HG02870 (cell line): ENCODE measurements around the gene C3orf20.

Source experiments
- ATAC-seq: cut with Tn5 transposase; IDR thresholded peaks from one replicate; pipeline ENCODE4 v1.9.1; 2021; ENCODE audit warnings: mild to moderate bottlenecking, moderate library complexity; ENCODE audit not compliant: unreplicated experiment

The C3orf20 gene

DNA sequence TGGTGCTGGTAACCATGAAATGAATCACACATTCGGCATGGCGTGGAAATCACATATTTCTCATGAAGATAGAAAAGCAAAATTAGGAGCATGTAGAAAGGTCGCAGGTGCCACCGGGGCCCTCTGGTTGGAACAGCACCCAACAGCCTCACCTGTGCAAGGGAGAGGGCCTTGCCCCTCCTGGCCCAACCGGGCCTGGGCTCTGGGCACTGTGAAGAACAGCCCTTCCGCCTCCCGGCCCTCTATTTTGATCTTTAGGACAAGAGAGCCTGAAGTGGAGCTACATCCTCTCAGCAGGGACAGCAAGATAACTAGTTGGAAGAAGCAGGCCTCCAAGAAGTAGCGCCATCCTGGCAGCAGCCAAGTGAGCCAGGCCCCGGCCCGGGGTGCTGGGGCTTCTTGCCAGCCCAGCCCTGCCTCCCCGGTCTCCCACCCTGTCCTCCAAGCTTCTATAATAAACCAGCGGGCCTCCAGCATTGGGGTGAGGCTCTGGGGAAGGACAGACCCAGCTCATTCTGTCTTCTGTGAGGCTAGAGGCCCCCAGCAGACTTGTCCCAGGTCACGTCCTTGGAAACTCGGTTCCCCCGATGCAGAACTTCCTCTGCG is 97.7 kb downstream of the C3orf20 start:
- no peak for ATAC-seq

DNA sequence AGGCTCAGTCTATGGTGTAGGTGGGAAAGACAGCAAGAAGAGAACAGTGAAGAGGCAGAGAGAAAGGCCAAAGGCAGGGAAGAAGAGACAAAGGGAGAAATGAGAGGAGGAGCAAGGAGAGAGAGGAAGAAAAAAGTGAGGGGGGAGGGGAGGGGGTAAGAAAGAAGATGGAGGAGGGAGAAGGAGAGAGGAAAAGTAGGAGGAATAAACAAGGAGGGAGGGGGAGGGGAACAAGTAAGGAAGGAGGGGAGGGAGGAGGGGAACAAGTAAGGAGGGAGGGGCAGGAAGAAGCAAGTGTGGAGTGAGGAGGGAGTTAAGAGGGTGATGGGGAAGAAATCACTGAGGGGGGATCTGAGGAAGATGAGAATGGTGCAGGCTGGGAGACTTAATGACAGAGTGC is 98.3 kb downstream of the C3orf20 start:
- no peak for ATAC-seq

DNA sequence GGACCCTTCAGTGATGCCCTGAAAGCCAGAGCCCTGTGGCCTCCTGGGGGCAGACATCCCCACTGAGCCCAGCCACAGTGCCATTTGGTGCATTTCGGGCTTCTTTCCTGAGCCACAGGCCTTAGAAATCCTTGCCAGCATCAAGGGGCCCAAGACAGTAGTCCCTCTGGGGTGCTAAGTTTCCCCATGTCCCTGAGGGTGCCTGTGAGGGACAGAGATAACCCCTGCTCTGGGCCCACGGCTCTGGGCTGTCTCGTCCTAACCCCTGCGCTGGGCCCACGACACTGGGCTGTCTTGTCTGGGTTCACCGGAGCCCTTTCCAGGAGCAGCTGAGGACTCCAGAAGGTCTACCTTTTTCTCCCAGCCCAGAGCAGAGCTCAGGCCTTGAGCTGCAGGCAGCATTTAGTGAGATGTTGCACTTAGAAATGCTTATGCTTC is 98.8 kb downstream of the C3orf20 start:
- no peak for ATAC-seq

DNA sequence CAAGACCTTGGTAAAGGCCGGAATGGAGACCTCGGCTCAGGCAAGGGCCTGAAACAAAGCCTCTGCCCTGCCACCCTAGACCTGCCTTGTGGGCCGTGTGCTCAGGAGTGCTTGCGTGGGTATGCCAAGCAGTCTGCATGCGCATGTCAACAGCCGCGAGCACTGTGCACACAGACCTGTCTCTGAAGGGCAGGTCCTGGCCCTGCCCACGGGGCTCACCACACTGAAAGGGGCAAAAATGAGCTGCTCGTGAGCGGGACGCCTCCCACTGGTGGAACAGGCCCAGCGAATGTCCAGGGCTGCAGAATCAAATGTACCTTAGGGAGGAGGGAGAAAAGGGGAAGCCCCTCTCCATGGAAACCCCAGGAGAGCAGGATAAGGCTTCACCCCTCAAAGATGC is 99.5 kb downstream of the C3orf20 start:
- no peak for ATAC-seq

DNA sequence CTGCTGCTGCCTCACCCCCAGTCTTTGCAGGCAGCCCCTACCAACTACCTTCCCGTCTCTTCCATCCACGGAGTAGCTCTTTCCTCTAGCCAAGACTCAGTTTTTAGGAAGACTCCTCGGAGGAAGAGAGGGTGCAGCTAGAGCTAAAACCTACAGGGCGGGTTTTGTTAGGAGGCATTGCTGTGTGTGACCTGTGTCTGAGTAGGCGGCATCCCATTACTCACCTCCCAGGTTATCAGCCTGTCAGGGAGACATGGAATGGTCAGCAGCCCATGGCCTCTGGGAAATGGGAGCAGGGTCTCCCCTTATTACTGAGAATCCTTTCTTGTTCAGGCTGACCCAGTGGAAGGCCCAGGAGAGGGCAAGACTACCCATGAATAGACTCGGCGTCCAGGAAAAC is 100.1 kb downstream of the C3orf20 start:
- no peak for ATAC-seq

DNA sequence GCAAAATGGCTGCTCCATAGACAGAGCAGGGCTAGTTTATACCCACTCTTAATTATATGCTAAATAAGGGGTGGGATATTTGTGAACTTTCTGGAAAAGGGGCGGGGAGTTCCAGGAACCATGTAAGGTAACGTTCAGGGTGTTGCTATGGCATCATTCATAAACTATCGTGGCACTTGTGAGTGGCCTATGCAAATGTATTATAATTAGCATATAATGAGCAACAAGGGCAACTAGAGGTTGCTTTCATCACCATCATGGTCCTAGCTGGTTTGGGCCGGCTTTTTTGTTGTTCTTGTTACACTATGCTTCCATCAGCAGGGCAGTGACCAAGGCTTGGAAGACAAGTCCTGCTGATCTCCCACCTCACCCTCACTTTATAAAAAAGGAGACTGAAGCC is 100.6 kb downstream of the C3orf20 start:
- no peak for ATAC-seq

DNA sequence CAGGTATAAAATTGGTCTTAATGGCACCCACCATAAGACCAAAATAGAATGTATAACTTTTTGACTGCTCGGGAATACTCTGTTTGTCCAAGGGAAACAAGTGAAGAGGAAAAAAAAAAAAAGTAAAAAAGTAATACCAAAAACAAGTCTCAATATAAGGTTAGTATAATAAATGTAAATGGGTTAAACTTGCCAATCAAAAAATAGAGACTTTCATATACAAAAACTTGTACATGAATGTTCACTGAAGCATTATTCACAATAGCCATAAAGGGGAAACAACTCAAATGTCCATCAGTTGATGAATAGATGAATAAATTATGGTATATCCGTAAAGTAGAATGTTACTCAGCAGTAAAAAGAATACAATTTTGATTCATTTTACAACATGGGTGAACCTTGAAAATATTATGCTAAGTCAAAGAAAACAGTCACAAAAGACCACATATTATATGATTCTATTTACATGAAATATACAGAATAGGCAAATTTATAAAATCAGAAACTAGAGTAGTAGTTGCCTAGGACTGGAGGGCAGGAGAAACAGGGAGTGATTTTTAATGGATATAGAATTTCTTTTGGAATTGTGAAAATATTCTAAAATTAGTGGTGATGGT is 104.2 kb downstream of the C3orf20 start:
- ATAC-seq, result no peak

DNA sequence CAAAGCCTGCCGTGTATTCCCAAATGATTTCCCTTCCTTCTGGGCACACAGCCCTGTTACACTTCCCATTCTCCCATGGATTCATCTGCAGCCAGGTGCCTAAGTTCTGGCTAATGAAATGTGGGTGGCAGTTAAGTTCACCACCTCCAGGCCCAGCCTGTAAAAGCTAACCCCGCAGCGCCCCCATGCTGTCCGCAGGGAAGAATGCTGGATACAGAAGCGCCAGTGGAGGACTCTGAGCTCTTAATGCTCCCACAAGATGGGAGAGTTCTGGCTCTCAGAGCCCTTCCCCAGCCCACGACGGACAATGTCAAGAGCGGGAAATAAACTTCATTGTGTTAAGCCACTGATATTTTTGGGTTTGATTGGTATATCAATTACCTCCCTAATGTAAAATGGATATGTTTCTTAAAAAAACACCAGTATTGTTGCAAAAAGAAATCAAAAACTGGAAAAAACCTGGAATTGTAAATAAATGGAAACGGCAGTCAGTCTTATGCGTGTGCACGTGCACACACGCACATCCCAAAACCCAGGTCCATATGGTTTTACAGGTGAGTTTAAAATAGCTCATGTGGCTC is 106.1 kb downstream of the C3orf20 start:
- peak; percentile 79 for ATAC-seq

DNA sequence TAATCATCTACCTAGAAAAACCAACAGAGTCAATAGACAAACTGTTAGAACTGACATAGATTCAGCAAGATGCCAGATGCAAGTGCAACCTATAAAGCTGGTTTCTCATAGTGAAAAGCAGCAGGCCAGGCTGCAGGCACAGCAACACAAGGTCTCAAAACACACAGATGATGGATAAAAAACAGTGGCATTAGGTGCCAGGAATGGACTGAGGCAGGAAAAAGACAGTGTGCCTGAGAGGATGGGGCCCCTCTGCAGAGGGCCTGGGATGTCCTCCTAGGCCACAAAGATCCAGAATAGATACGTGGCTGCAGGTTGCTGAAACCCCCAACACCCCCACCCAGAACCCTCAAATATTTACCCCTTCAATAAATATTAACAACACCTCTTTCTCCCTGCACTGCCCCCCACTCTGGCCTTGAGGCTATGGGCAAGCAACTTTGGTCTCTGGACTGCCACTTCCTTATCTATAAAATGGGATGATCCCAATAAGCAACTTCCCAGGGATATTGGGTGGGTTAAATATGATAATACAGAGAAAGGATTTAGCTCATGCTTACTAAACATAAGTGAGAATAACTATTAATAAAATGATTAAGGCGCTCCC is 108.6 kb downstream of the C3orf20 start:
- ATAC-seq, result no peak

DNA sequence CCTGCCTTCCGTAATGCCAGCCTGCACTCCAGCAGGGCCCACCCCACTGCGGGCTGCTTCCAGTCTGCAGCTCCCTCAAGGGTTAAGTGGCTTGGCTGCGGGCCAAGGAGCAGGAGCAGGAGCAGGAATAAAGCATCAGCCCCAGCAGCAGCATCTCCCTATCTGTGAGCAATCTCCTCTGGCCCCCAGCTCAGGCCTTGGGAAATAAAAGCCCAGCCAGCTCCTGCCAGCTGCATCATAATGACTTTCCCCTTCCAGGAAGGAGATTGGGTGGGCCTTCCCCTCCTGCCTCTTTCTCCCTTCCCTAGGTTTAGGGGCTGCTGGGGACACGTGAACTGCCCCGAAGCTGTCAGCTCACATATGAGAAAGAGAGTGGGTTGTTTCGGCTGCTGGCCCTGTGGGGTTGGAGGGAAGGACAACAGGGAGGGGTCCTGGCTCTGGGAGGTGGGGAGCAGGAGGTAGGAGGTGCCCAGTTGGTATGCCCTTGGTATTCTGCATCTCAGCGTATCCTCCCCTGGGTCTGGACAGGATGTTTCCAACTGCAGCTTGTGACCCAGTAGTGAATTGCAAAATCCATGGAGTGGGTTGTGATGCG is 109.2 kb downstream of the C3orf20 start:
- no peak for ATAC-seq

DNA sequence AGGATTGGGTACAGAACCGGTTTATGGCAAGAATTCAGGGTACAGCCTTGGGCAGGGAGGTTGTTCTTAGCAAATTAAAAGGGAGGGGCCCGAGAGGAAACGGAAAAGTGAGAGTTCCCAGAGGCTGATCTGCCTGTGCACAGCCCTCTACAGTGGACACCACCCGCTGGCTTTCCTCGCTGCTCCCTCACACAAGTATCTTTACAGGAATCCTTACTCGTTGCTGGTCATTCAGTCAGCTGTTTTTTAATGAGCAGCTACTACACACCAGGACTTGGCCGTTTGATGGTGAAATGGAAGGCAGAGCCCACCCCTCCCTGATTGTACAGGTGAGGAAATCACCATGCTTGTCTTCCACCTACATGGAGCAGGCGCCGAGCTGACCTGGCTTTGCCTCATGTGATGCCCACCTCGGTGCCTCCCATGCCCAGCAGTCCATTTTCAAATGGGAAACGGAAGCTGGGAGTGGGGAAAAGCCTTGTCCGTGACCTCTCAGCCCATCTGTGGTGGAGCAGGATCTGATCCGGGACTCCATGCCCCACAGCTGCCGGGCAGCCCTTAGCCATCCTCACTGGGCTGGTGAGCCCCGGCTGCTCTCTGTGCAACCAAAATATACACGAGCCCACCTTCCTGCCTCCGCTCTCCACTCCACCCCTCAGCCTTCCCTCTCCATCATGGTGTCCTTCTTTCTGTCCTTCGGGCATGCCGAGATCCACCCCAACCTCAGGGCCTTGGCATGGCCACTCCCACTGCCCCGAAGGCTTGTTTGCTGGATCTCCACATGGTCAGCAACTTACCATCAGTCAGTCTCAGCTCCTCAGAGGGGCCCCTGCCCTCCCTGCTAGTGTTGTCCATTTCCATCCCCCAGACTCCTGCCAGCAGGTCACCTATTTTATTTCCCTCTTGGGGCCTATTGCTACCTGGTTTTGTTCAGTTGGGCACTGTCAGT is 110.5 kb downstream of the C3orf20 start:
- no peak for ATAC-seq

DNA sequence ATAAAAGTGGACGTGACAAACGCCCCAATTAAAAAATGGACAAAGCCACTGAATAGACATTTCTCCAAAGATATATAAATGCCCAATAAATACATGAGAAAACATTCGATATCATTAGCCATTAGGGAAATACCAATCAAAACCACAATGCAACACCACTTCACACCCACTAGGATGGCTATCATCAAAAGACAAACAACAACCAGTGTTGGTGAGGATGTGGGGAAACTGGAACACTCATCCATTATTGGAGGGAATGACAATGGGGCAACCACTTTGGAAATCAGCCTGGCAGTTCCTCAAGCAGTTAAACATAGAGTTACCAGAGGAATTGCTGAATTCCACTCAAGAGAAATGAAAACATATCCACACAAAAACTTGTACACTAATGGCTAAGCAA is 111.4 kb downstream of the C3orf20 start:
- ATAC-seq, result no peak

DNA sequence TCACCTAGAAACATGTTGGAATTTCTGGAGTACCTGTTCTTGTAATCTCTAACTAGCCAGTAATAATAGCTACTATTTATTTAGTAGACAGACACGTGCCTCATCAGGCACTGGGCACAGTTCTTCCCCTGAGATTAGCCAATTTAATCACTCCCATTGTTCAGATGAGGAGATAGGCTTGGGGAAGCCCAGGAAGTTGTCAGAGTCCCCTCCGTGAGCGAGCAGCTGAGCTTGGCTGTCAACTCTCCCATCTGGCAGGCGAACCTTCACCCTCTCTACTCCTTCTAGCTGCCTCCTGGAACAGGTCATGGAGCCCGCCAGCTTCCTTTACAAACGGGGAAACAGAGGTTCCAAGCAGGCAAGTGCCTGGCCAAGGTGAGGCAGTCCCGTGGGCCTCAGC is 112.7 kb downstream of the C3orf20 start:
- ATAC-seq, result no peak

DNA sequence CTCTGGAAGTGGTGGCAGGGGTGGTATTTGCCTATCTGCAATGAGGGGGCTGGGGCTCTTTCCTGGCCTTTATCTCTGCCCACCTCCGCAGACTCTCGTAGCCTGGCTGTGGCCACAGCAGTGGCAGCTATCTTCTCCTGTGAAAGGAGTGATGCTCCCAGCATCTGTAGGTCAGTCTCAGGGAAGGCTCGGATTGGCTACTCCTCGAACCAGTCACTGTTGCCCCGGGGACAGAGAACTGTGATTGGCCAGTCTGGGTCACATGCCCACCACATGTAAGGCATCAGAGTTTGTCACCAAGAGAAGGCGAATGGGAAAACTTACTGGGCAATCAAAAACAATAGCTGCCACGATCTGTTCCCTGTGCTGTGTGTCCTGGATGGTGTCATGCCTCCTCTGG is 113.7 kb downstream of the C3orf20 start:
- no peak for ATAC-seq

DNA sequence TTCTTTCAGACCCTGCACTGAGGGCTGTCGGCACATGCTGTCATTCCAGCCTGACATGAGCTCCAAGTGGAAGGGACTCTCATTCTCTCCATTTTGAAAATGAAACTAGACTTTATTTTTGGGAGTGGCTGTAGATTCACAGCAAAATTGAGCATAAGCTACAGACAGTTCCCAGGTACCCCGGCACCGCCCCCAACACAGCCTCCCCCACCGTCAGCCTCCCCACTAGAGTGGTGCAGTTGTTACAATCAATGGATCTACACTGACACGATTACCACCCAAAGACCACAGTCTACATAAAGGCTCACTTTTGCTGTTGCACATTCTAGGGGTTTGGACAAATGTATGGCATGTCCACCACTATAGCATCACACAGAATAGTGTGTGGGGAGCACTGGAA is 114.3 kb downstream of the C3orf20 start:
- no peak for ATAC-seq

DNA sequence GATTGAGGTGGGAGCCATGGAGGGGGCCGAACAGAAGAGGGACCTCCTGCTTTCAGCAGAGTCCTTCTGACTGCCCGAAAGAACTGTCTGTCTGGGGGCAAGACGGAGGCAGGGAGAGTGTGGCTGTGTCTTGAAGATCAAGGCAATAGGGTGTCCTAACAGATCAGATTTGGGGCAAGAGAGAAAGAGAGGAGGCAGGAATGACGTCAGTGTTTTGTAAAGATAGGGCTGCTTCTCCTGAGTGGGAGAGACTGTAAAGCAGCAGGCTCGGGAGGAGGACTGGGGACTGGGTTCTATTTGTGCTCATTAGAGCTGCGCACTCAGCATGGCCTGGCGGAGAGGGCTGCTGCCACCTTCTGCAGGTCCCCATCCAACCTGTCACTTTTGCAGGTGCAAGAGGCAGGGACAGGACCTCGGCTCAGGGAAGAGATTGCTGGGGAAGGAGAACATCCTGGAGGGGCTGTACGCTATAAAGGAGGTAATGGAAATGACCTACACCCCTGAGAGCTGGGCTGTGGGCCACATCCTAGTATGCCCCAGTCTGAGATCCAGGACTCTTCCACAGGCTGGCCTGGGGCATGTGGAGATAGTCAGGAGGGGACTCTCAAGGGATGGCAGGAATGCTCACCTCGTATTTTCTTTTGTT is 114.8 kb downstream of the C3orf20 start:
- no peak for ATAC-seq

DNA sequence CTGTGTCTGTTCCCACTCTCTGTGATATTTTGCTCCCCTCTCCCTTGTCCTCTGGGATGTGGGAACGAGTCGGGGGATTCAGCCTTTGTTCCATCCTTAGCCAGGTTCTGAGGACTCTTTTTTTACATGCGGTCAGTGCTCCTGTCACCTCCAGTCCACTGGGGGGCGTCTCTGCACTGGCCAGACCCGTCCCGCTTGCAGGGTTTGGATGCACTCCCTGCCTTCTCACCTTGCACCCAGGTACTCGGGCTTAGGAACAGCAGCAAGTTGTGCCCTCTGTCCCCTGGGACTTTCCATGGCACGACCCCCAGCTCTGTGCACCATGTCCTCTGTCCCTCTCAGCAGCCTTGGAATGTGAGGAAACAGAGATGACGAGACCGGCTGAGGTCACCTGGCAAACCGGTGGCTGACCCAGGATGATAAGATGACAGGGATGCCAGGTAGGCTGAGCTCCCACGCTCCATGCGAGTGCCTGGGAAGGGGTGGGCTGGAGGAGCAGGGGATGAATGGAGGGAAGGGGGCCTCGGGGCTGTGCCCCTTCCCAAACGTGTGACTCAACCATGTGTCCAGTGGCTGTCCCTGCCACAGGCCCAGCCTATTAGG is 116.5 kb downstream of the C3orf20 start:
- no peak for ATAC-seq

DNA sequence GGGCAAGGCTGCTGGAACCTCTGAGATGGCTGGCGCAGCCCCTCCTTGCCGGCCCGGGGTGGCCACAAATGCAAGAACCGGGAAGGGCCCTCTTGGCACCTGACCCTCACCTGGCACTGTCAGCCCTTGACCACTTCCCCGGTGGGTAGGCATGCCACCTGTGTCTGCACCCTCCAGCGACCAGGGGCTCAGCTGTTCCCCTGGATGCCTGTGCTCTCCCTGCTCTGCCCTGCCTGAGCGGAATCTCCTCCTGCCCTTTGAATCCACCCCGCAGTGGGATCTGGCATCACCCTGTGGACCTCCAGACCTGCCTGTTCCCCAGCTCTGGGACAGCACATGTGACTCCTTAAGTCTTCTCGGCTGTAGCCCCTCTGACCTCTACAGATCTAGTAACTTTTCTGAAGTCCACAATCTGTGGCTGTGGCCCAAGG is 117.8 kb downstream of the C3orf20 start:
- ATAC-seq, result no peak

DNA sequence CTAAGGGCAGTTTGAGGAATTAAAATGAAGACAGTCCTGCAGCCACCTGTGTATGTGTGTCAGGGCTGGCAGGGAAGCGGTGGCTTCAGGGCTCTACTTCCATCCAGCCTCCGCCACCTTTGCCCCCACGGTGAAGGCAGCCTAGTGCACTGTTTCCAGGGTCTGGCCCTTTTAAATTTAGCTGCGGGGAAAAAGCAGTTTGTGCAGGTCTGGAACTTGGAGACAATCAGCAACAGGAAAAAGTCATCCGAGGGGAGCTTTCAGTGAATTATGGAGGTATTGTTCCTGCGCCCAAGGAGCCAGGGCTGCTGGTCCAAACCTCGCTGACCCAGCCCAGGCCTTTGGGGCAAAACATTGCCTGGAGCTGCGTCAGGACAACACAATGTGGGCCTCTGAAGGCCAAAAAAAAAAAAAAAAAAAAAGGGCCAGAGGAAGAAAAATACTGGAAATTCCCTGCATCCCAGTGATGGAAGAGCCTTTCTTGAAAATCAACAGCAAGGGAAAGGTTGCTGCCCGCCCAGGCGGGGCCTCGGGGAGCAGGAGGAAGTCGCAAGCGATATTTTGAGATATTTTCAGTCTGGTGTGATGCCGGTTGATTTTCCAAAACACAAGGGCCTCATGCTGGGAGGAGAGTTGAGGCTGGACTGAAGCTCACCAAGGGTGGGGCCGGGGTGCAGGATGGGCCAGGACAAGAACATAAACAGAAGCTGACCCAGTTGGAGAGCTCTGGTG is 118.4 kb downstream of the C3orf20 start:
- ATAC-seq, result no peak
